ENCODE measurements around the gene IGF2BP1.
A peak's percentile ranks its signal among the peaks of the same experiment; 100 is the strongest.
"Not testable (repeated sequence)": the region's sequence is repeated elsewhere in the genome, so short reads cannot be mapped to it uniquely, and the experiment has no call there.

The IGF2BP1 gene

GRCh38 chr17:49063652-49064051 lies 66.5 kb downstream of the IGF2BP1 start:
- no peak for DNase-seq

GRCh38 chr17:49067163-49067562 lies 70.0 kb downstream of the IGF2BP1 start:
- DNase-seq: no peak

DNA sequence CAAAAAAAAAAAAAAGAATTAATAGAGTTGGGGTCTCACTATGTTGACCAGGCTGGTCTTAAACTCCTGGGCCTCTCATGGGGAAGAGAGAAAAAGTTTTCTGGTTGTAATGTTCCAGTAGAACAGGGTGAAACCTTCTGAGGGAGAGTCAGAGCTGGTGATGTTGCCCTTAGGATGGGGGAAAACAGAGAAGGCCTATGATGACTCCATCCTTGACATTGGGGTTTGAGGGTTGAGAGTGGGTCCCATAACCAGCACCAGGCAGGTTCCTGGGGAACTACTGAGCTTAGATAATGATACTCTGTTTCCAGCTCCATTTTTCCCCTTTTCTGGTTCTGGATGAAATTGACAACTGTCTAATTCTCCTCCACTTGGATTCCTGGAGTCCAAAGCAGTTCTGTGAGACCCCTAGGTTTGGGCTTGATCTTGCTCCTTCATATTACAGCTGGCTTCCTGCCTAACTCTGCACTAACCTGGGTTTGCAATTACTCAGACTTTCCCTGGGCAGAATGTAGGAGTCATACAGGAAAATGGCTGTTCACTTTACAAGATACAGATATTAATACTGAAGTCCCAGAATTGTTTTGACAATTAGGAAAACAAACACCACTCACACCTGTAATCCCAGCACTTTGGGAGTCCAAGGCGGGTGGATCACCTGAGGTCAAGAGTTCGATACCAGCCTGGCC lies 72.5 kb downstream of the IGF2BP1 start:
- DNase-seq: no peak

DNA sequence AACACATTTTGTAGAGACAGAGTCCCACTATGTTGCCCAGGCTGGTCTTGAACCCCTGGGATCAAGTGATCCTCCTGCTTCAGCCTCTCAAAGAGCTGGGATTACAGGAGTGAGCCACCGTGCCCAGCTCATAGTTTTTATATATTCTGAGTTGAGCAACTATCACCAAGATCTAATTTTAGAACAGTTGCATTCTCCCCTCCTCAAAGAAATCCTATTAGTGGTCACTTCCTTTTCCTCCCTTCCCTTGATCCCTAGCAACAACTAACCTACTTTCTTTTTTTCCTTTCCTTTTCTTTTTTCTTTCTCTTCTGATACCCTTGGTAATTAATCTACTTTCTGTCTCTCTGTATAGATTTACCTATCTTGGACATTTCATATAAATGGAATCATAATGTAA lies 73.9 kb downstream of the IGF2BP1 start:
- DNase-seq: no peak

DNA sequence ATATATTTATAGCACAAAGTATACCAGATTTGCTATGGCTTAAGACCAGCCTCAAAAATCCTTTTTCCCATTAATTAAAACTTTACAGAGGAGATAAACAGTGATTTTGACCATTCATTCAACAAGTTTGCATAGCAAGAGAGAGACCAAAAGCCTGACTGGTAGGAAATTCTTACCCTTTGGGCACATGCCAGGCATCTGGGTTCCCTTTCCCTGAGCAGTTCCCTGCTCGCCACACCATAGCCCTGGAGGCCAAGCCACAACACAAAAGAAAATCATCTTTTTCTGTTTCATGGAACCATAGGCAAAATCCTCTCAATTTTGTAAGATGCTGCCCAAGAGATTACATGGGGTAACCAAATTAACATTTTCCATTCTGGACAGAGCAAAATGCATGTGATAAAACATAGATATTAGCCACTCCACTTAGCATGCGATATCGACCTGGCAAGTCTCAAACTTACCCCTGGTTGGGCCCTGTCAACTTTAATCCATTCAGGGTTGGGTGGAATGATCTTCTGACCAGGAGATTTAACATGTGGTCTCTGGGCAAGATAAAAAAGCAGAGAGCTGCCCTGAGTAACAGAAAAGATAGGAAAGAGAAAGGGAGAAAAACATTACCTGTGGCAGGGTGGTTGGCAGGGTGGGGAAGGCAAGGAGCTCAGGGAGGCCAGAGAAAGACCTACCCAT lies 77.8 kb downstream of the IGF2BP1 start:
- DNase-seq: no peak

DNA sequence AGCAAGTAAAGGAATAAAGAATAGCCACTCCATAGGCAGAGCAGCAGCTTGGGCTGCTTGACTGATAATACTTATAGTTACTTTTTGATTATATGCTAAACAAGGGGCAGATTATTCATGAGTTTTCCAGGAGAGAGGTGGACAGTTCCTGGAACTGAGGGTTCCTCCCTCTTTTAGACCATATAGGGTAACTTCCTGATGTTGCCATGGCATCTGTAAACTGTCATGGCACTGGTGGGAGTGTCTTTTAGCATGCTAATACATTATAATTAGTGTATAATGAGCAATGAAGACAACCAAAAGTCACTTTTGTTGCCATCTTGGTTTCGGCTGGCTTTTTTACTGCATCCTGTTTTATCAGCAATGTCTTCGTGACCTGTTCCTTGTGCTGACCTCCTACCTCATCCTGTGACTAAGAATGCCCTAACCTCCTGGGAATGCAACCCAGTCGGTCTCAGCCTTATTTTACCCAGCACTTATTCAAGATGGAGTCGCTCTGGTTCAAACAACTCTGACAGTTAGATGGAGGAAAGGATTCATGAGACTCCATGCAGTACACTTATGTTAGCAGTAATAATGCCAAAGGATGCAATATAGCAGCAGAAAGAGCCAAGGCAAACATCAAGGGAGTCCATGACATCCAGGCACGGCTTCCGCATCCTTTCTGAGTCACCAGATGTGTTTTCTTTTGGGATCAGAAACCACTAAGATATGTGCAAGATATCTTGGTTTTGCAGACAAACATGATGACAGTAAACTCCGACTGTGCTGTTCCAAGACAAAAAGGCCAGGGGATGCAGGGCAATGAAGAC lies 79.6 kb downstream of the IGF2BP1 start:
- DNase-seq: peak; percentile 55

GRCh38 chr17:49078248-49078647 lies 81.1 kb downstream of the IGF2BP1 start:
- no peak for DNase-seq

DNA sequence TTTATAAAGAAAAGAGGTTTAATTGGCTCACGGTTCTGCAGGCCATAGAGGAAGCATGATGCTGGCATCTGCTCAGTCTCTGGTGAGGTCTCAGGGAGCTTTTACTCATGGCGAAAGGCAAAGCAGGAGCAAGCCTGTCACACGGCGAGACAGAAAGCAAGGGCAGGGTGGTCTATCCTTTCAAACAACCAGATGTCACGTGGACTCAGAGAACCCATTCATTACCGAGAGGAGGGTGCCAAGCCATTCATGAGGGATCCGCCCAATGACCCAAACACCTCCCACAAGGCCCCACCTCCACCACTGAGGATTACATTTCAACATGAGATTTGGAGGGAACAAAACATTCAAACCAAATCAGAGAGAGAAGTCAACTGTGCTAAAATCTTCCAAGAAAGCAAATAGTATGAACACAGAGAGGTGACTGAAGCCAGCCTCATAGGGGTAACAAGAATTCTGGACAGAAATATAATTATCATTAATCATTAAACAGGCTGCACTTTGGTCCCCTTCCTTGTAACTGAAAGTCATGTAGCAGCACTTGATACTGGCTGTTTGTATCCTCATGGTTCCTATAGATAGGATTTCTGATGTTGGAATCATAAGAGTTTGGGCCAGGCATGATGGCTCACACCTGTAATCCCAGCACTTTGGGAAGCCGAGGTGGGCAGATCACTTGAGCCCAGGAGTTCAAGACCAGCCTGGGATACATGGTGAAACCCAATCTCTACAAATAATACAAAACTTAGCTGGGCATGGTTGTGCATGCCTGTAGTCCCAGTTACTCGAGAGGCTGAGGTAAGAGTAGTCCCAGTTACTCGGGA lies 82.9 kb downstream of the IGF2BP1 start:
- no peak for DNase-seq

DNA sequence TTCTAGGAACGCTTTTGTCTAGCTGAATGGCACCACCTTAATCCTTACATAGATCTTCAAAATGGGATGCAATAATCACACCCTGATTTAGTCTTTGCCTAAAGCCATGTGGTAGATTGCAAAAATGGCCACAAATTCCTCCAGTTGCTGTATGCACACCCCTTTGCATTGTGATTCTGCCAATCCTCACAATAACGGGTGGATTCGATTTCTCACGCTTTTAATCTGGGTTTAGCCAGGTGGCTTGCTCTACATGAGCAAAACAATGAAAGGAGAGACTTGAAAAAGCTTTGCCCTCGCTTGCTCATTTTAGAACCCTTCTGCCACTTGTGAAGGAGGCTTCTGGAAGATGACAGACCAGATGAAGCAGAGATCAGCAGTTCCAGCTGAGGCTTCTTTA lies 85.0 kb downstream of the IGF2BP1 start:
- DNase-seq: no peak

DNA sequence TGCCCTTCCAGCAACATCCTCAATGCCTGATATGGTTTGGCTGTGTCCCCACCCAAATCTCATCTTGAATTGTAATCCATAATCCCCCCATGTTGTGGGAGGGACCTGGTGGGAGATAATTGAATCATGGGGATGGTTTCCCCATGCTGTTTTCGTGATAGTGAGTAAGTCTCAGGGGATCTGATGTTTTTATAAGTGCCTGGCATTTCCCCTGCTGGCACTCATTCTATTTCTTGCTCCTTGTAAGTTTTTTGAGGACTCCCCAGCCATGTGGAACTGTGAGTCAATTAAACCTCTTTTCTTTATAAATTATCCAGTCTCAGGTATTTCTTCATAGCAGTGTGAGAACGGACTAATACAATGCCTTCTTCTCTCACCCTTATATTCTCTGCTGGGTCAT lies 87.9 kb downstream of the IGF2BP1 start:
- not testable (repeated sequence) for DNase-seq

- DNase-seq: no peak
These were observed 88.6 kb downstream of the IGF2BP1 start for GRCh38 chr17:49085565-49086315.

GRCh38 chr17:49086316-49086605 lies 89.1 kb downstream of the IGF2BP1 start:
- DNase-seq: no peak

DNA sequence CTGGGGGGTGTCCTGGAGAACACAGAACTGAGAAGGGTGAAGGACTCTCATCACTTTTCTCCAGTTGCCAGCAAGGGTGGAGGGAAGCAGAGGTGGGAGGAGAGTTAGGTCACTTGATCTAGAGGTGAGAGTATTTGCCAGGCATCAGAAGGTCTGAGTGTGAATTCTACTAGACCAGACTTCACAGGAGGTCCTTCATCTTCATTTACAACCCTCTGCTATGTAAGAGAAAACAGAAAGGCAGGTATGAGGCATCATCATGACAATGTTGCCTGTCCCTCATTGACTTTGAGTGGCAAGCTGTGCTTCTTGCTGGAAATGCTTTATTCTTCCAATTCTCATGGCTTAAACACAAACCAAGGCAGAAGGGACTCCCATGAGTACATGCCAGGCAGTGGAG lies 89.5 kb downstream of the IGF2BP1 start:
- DNase-seq: no peak

GRCh38 chr17:49089094-49089493 lies 91.9 kb downstream of the IGF2BP1 start:
- DNase-seq: no peak

DNA sequence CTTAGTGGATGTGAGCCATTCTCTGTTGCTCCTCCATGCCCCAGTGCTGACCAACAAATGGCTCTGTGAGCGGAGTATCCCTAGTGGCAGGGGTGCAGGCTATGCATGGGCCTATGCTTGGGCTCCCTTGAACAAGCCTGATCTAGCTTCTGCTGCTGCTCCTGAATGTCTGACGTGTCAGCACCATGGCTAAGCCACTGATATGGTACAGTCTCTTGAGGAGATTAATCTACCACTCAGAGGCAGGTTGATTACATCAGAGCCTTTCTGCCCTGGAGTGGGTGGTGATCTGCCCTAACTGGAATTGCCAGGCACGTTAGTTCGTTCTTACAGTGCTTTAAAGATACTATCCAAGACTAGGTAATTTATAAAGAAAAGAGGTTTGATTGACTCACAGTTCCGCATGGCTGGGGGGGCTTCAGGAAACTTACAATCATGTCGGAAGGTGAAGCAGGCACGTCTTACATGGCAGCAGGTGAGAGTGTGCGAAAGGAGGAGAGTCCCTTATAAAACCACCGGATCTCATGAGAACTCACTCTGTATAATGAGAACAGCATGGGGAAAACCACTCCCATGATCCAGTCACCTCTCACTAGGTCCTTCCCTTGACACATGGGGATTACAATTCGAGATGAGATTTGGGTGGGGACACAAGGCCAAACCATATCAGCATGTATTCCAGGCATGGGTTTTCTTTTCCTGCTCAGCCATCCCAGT lies 93.9 kb downstream of the IGF2BP1 start:
- no peak for DNase-seq

GRCh38 chr17:49093131-49093530 lies 95.9 kb downstream of the IGF2BP1 start:
- DNase-seq: no peak

GRCh38 chr17:49100601-49101000 lies 103.4 kb downstream of the IGF2BP1 start:
- DNase-seq: no peak

DNA sequence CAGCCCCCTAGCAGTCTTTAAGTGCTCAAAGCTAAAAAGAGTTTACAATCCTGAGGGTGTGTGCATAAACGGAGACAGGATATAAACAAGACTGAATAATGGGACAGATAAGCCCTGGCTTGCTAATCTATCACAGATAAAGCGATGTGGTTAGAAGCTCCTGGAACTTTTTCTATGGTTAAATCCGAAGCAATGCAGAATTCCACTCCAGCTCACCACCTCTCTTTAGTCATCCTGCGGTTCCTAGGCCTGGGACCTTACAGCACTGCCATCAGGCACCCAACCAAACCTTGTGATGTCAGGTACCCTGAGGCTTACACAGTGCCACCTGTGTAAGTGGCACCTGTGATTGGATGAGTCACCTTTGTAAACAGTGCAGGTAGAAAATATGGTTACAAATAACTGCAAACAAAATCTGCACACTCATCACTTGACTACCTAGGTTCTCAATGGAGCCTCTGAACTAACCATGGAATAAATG lies 103.9 kb downstream of the IGF2BP1 start:
- DNase-seq: no peak

- not testable (repeated sequence) for DNase-seq
These were observed 106.2 kb downstream of the IGF2BP1 start for GRCh38 chr17:49103360-49103759.

- DNase-seq: no peak
These were observed 107.4 kb downstream of the IGF2BP1 start for GRCh38 chr17:49104511-49105074.

Measured in amniotic stem cell (primary cell).